PC-9 (cell line): ENCODE measurements around the gene REPS1. TPM values are rescaled to one million over a fixed set of nuclear protein-coding genes. Genes with fewer than 3 reads are reported as not detected.

Experiments
- Bru-seq: library from RNA; stranded (reverse); fragments of 400-500 nt; gene quantifications from one replicate; lab custom pipeline; 2021; lab: Mats Ljungman, UMichigan
- BruChase-seq, 2 experiments: library from RNA; stranded (reverse); fragments of 400-500 nt; gene quantifications; one replicate each; lab custom pipeline; 2021; lab: Mats Ljungman, UMichigan
- BruUV-seq: library from RNA; stranded (reverse); fragments of 400-500 nt; replicated peaks from 2 replicates; lab custom pipeline; 2021; lab: Mats Ljungman, UMichigan
- CTCF ChIA-PET: fragments of 300-600 bp; sonication (Branson Sonifier 250); formaldehyde crosslinking; loops from one replicate; lab custom pipeline; 2022; ENCODE audit warnings: antibody characterized with exemption; lab: Charles Lee
- POLR2A ChIA-PET: fragments of 300-600 bp; sonication (Branson Sonifier 250); formaldehyde crosslinking; loops from one replicate; lab custom pipeline; 2022; ENCODE audit warnings: antibody characterized with exemption; ENCODE audit not compliant: unreplicated experiment; lab: Charles Lee
- DNase-seq, 2 experiments: peaks; one replicate each; pipeline versions ENCODE4 v3.0.0 to v3.0.0-alpha.2; 2015 to 2022; ENCODE audit warnings: mixed read lengths in 1 of 2
- H2AFZ ChIP-seq: fragments of 200-600 bp; sonication (generic); 2 replicates; pipeline ENCODE4 v1.8.1; 2017; ENCODE audit warnings: antibody characterized with exemption
- H3F3A ChIP-seq: fragments of 200-600 bp; sonication (generic); 2 replicates; pipeline ENCODE4 v1.8.1; 2017; ENCODE audit warnings: antibody characterized with exemption, mild to moderate bottlenecking, low read depth; ENCODE audit not compliant: insufficient read depth
- H3K27ac ChIP-seq: fragments of 200-600 bp; sonication (generic); 2 replicates; pipeline ENCODE4 v1.6.1; 2016; ENCODE audit warnings: mixed run types
- H3K27me3 ChIP-seq: fragments of 200-600 bp; sonication (generic); 2 replicates; pipeline ENCODE4 v1.6.1; 2016; ENCODE audit warnings: low read depth, mixed run types; ENCODE audit not compliant: insufficient read depth
- H3K36me3 ChIP-seq: fragments of 200-600 bp; sonication (generic); 2 replicates; pipeline ENCODE4 v1.6.1; 2016; ENCODE audit warnings: low read depth, mixed run types
- H3K4me1 ChIP-seq: fragments of 200-600 bp; sonication (generic); replicated peaks from 2 replicates; pipeline ENCODE4 v1.6.1; 2016; ENCODE audit warnings: mixed run types; ENCODE audit not compliant: insufficient read depth
- H3K4me2 ChIP-seq: fragments of 200-600 bp; sonication (generic); 2 replicates; pipeline ENCODE4 v1.6.1; 2017; ENCODE audit warnings: mixed run types
- H3K4me3 ChIP-seq: fragments of 200-600 bp; sonication (generic); 2 replicates; pipeline ENCODE4 v1.6.1; 2016; ENCODE audit warnings: mixed run types
- H3K79me2 ChIP-seq: fragments of 200-600 bp; sonication (generic); 2 replicates; pipeline ENCODE4 v1.6.1; 2017; ENCODE audit warnings: low read depth, mixed run types
- H3K9me2 ChIP-seq: fragments of 200-600 bp; sonication (generic); 2 replicates; pipeline ENCODE4 v1.8.1; 2017; ENCODE audit warnings: mild to moderate bottlenecking; ENCODE audit not compliant: insufficient read depth
- H3K9me3 ChIP-seq: fragments of 200-600 bp; sonication (generic); 2 replicates; pipeline ENCODE4 v1.8.1; 2016; ENCODE audit warnings: low read depth; ENCODE audit not compliant: insufficient read depth
- H4K20me1 ChIP-seq: fragments of 200-600 bp; sonication (generic); 2 replicates; pipeline ENCODE4 v1.8.1; 2017; ENCODE audit not compliant: insufficient read depth
- EZH2 ChIP-seq: fragments of 200-600 bp; sonication (generic); IDR thresholded peaks from 2 replicates; pipeline ENCODE4 v1.8.0; 2017; ENCODE audit warnings: antibody characterized with exemption, low read depth
- intact Hi-C: fragments of 100-400 bp; cut with micrococcal nuclease; formaldehyde crosslinking; loops from one replicate; pipeline ENCODE4 v1.10.0; 2022; ENCODE audit not compliant: unreplicated experiment
- long read RNA-seq: library from polyadenylated mRNA; stranded (forward); transcript quantifications from one replicate; pipeline ENCODE4 v2.0.0, GENCODE V29; 2022
- total RNA-seq: library from RNA; stranded (reverse); gene quantifications from 2 replicates; pipeline ENCODE4 v1.2.3, GENCODE V29; 2021
- TF ChIP-seq, protein P1 (sequence below): fragments of 200-600 bp; sonication (generic); conservative IDR thresholded peaks from 2 replicates; pipeline ENCODE4 v1.6.1; 2017; ENCODE audit warnings: mixed run types, antibody characterized with exemption, mild to moderate bottlenecking, moderate library complexity

Gene REPS1, protein sequence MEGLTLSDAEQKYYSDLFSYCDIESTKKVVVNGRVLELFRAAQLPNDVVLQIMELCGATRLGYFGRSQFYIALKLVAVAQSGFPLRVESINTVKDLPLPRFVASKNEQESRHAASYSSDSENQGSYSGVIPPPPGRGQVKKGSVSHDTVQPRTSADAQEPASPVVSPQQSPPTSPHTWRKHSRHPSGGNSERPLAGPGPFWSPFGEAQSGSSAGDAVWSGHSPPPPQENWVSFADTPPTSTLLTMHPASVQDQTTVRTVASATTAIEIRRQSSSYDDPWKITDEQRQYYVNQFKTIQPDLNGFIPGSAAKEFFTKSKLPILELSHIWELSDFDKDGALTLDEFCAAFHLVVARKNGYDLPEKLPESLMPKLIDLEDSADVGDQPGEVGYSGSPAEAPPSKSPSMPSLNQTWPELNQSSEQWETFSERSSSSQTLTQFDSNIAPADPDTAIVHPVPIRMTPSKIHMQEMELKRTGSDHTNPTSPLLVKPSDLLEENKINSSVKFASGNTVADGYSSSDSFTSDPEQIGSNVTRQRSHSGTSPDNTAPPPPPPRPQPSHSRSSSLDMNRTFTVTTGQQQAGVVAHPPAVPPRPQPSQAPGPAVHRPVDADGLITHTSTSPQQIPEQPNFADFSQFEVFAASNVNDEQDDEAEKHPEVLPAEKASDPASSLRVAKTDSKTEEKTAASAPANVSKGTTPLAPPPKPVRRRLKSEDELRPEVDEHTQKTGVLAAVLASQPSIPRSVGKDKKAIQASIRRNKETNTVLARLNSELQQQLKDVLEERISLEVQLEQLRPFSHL
- total RNA-seq (32.0 and 39.6 TPM in 2 replicates), Bru-seq, nascent RNA (percentile 88 among the genes with signal in this experiment), BruChase-seq, experiment 1, labeled RNA remaining after a 2-hour chase (percentile 87 among the genes with signal in this experiment), BruChase-seq, experiment 2, labeled RNA remaining after a 6-hour chase (percentile 71 among the genes with signal in this experiment)
- long read RNA-seq, full-length matches to known transcripts, result 31 of 41 reads
- long read RNA-seq, partial matches to known transcripts, result 3 of 41 reads
- long read RNA-seq, other reads (novel, unspliced or antisense), result 7 of 41 reads

- H3K36me3 ChIP-seq, result no peaks in the 10 kb centered on the region
- POLR2A ChIA-PET, result no interaction called here
- peaks cover 8% of the 10 kb centered on the region; the same call in 1 of the 2 replicates for H3F3A ChIP-seq
- H2AFZ ChIP-seq, result peak within 1 kb of the TSS; percentile 90
- peak within 1 kb of the TSS; percentile 70 for H3K27ac ChIP-seq
- CTCF ChIA-PET, result no interaction called here
- no peaks in the 10 kb centered on the region for H3K27me3 ChIP-seq
- no peaks in the 10 kb centered on the region for H3K9me2 ChIP-seq
- peak; percentile 74 to 83 for DNase-seq
- peak within 1 kb of the TSS; percentile 87 for H3K4me2 ChIP-seq
- H3K4me3 ChIP-seq, result peak within 1 kb of the TSS; percentile 77
- intact Hi-C loops, result loop anchor here (1.0 to 2.0 kb wide), 2 partner anchors 41 to 171 kb away; partner anchors contain the start of gene ABRACL
- peaks cover 42% of the 10 kb centered on the region for H3K4me1 ChIP-seq
- no TSS peak for BruUV-seq
- no peaks in the 10 kb centered on the region for H3K9me3 ChIP-seq
- H4K20me1 ChIP-seq, result peaks cover 28% of the 10 kb centered on the region; the same call in 1 of the 2 replicates
- TF ChIP-seq, protein P1, sequence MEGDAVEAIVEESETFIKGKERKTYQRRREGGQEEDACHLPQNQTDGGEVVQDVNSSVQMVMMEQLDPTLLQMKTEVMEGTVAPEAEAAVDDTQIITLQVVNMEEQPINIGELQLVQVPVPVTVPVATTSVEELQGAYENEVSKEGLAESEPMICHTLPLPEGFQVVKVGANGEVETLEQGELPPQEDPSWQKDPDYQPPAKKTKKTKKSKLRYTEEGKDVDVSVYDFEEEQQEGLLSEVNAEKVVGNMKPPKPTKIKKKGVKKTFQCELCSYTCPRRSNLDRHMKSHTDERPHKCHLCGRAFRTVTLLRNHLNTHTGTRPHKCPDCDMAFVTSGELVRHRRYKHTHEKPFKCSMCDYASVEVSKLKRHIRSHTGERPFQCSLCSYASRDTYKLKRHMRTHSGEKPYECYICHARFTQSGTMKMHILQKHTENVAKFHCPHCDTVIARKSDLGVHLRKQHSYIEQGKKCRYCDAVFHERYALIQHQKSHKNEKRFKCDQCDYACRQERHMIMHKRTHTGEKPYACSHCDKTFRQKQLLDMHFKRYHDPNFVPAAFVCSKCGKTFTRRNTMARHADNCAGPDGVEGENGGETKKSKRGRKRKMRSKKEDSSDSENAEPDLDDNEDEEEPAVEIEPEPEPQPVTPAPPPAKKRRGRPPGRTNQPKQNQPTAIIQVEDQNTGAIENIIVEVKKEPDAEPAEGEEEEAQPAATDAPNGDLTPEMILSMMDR, result peak; percentile 99
- no peak for TF ChIP-seq EZH2
- peaks cover 48% of the 10 kb centered on the region for H3K79me2 ChIP-seq
These were observed at the start of gene REPS1 for GRCh38 chr6:138987643-138988468. REPS1 (minus strand) TSS chr6:138988253; CDS start chr6:138987682, 571 bp downstream.

DNA sequence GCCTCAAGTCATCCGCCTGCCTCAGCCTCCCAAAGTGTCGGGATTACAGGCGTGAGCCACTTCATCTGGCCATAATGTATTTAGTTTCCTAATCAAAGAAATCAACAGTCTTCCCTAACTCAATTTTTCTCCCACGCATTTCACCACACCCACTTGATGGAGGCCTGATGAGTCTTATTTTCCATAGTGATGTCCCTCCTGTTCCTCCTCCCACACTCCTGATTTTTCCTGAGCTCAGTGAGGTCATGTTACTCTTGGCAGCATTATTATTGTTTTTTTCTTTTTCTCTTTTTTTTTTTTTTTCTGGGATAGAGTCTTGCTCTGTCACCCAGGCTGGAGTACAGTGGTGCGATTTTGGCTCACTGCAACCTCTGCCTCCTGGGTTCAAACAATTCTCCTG lies 49.4 kb upstream of the REPS1 start:
- ChIA-PET POLR2A (no interaction called here), CTCF (no interaction called here)
- no peak overlapping the region for H3K27ac ChIP-seq
- no peaks in the 10 kb centered on the region for H3K4me1 ChIP-seq
- no peaks in the 10 kb centered on the region for H3F3A ChIP-seq
- H3K9me2 ChIP-seq, result no peaks in the 10 kb centered on the region
- H3K79me2 ChIP-seq, result peaks cover 5% of the 10 kb centered on the region; the same call in 1 of the 2 replicates
- no peak for TF ChIP-seq EZH2
- TF ChIP-seq, protein P1, result no peak
- peaks cover 19% of the 10 kb centered on the region; the same call in 1 of the 2 replicates for H3K36me3 ChIP-seq
- no peaks in the 10 kb centered on the region for H3K9me3 ChIP-seq
- no peak overlapping the region for H3K4me3 ChIP-seq
- BruUV-seq, result no TSS peak
- no peaks in the 10 kb centered on the region for H4K20me1 ChIP-seq
- H2AFZ ChIP-seq, result no peak overlapping the region
- H3K27me3 ChIP-seq, result no peaks in the 10 kb centered on the region
- intact Hi-C loops, result no loop called here
- H3K4me2 ChIP-seq, result no peak overlapping the region
- DNase-seq, result no peak
